H1 (cell line): ENCODE results near the gene KLK7. TPM values are rescaled to one million over a fixed set of nuclear protein-coding genes. Genes with fewer than 3 reads are reported as not detected.

ENCODE experiments used
- CTCF ChIA-PET: fragments of 300-600 bp; sonication (Branson Sonifier 250); formaldehyde crosslinking; loops from one replicate; lab custom pipeline; 2021; ENCODE audit not compliant: partially characterized antibody; lab: Charles Lee
- POLR2A ChIA-PET: fragments of 300-600 bp; sonication (Branson Sonifier 250); formaldehyde crosslinking; loops from one replicate; lab custom pipeline; 2021; ENCODE audit warnings: inconsistent platforms; ENCODE audit not compliant: partially characterized antibody; lab: Charles Lee
- DNase-seq, 2 experiments: peaks; one replicate each; pipeline versions ENCODE4 v3.0.0 to v3.0.0-alpha.2; 2010 to 2022; ENCODE audit warnings: low spot score in 2 of 2, low read depth in 1 of 2, mixed read lengths in 1 of 2
- FAIRE-seq: peaks from 2 replicates; lab custom pipeline; 2011; peaks lifted over from hg19 to GRCh38; lab: Jason Lieb, UNC
- H2AFZ ChIP-seq: 2 replicates; pipeline ENCODE4 v1.8.1; 2012; ENCODE audit warnings: low read length, inconsistent platforms
- H2AK5ac ChIP-seq: 2 replicates; pipeline ENCODE4 v1.6.1; 2013; ENCODE audit warnings: low read depth, low read length
- H2BK120ac ChIP-seq: replicated peaks from 2 replicates; pipeline ENCODE3; 2013; ENCODE audit warnings: low read depth, low read length, inconsistent platforms
- H2BK12ac ChIP-seq: 2 replicates; pipeline ENCODE4 v1.6.1; 2013; ENCODE audit warnings: low read depth, low read length
- H2BK15ac ChIP-seq: 2 replicates; pipeline ENCODE4 v1.6.1; 2013; ENCODE audit warnings: low read length
- H2BK20ac ChIP-seq: 2 replicates; pipeline ENCODE4 v1.6.1; 2013; ENCODE audit warnings: low read length
- H2BK5ac ChIP-seq: 2 replicates; pipeline ENCODE4 v1.6.1; 2013; ENCODE audit warnings: low read depth, low read length
- H3K14ac ChIP-seq: 2 replicates; pipeline ENCODE4 v1.6.1; 2013; ENCODE audit warnings: inconsistent platforms; ENCODE audit not compliant: insufficient read length
- H3K18ac ChIP-seq: 2 replicates; pipeline ENCODE4 v1.6.1; 2013; ENCODE audit warnings: low read length; ENCODE audit errors: extremely low read depth
- H3K23ac ChIP-seq: 2 replicates; pipeline ENCODE4 v1.6.1; 2013; ENCODE audit warnings: inconsistent platforms; ENCODE audit not compliant: insufficient read length
- H3K23me2 ChIP-seq: 2 replicates; pipeline ENCODE4 v1.6.1; 2013; ENCODE audit warnings: low read depth, low read length
- H3K27ac ChIP-seq: 2 replicates; pipeline ENCODE4 v1.6.1; 2011; ENCODE audit warnings: low read depth, low read length, inconsistent platforms
- H3K27me3 ChIP-seq, 4 experiments: replicated peaks in 1 of 4; 1 replicate in 1 of 4; 2 replicates in 3 of 4; pipeline versions ENCODE4 v1.6.1 to v1.8.1; 2011 to 2013; ENCODE audit warnings: low read length in 3 of 4, mild to moderate bottlenecking in 3 of 4, inconsistent platforms in 2 of 4, mixed read lengths in 2 of 4, moderate library complexity in 1 of 4; ENCODE audit not compliant: control insufficient read depth in 3 of 4, insufficient read depth in 3 of 4; ENCODE audit errors: extremely low read depth in 1 of 4
- H3K36me3 ChIP-seq, 4 experiments: 2 replicates each; pipeline versions ENCODE4 v1.6.1 to v1.8.1; 2011 to 2013; ENCODE audit warnings: mild to moderate bottlenecking in 4 of 4, low read length in 3 of 4, moderate library complexity in 2 of 4, control low read depth in 1 of 4, inconsistent platforms in 1 of 4; ENCODE audit not compliant: insufficient read depth in 4 of 4, control insufficient read depth in 2 of 4
- H3K4ac ChIP-seq: replicated peaks from 2 replicates; pipeline ENCODE3; 2013; ENCODE audit warnings: low read length, low read depth, mixed read lengths, inconsistent platforms; ENCODE audit not compliant: insufficient read length
- H3K4me1 ChIP-seq, 4 experiments: replicated peaks in 1 of 4; 1 replicate in 1 of 4; 2 replicates in 3 of 4; pipeline versions ENCODE4 v1.6.1 to v1.8.1; 2011 to 2013; ENCODE audit warnings: low read length in 3 of 4, inconsistent platforms in 2 of 4, mixed read lengths in 1 of 4; ENCODE audit not compliant: insufficient read depth in 4 of 4, control insufficient read depth in 3 of 4
- H3K4me2 ChIP-seq, 2 experiments: 2 replicates each; pipeline versions ENCODE4 v1.6.1 to v1.8.1; 2011 to 2013; ENCODE audit warnings: low read depth in 2 of 2, low read length in 2 of 2, control low read depth in 1 of 2, inconsistent platforms in 1 of 2, mild to moderate bottlenecking in 1 of 2; ENCODE audit not compliant: insufficient read depth in 1 of 2
- H3K4me3 ChIP-seq, 4 experiments: fragments of 200-600, 300-600 bp in 1 of 4; sonication (generic), shearing (Covaris generic), sonication (Bioruptor Twin) in 1 of 4; 2 replicates each; pipeline versions ENCODE4 v1.5.1 to v1.8.1; 2011 to 2016; ENCODE audit warnings: low read length in 4 of 4, low read depth in 3 of 4, control low read depth in 2 of 4, inconsistent platforms in 2 of 4, mild to moderate bottlenecking in 2 of 4, mixed read lengths in 1 of 4, moderate library complexity in 1 of 4; ENCODE audit not compliant: insufficient read depth in 2 of 4; ENCODE audit errors: extremely low read depth in 1 of 4
- H3K56ac ChIP-seq: replicated peaks from 2 replicates; pipeline ENCODE3; 2013; ENCODE audit warnings: low read depth, mild to moderate bottlenecking, mixed read lengths, low read length, inconsistent platforms; ENCODE audit not compliant: insufficient read length
- H3K79me1 ChIP-seq: 2 replicates; pipeline ENCODE4 v1.6.1; 2013; ENCODE audit warnings: low read depth, low read length, control low read depth
- H3K79me2 ChIP-seq, 2 experiments: 2 replicates each; pipeline versions ENCODE4 v1.6.1 to v1.8.1; 2012 to 2013; ENCODE audit warnings: low read length in 2 of 2, mild to moderate bottlenecking in 2 of 2, inconsistent platforms in 1 of 2; ENCODE audit not compliant: insufficient read depth in 2 of 2, control insufficient read depth in 1 of 2
- H3K9ac ChIP-seq, 4 experiments: replicated peaks in 1 of 4; 1 replicate in 1 of 4; 2 replicates in 3 of 4; pipeline versions ENCODE4 v1.6.1 to v1.8.1; 2011 to 2013; ENCODE audit warnings: low read depth in 3 of 4, low read length in 3 of 4, control low read depth in 2 of 4, mild to moderate bottlenecking in 2 of 4, moderate library complexity in 2 of 4, inconsistent platforms in 1 of 4; ENCODE audit errors: extremely low read depth in 1 of 4
- H3K9me3 ChIP-seq, 2 experiments: 2 replicates each; pipeline versions ENCODE4 v1.6.1 to v1.8.1; 2012 to 2013; ENCODE audit warnings: mild to moderate bottlenecking in 2 of 2, moderate library complexity in 2 of 2, control low read depth in 1 of 2, inconsistent platforms in 1 of 2, low read depth in 1 of 2, low read length in 1 of 2, mixed read lengths in 1 of 2; ENCODE audit not compliant: insufficient read depth in 2 of 2
- H4K20me1 ChIP-seq, 2 experiments: replicated peaks in 1 of 2; 2 replicates each; pipeline versions ENCODE3 to v1.8.1; 2011 to 2013; ENCODE audit warnings: inconsistent platforms in 2 of 2, low read length in 2 of 2, mild to moderate bottlenecking in 1 of 2; ENCODE audit not compliant: insufficient read depth in 2 of 2, control insufficient read depth in 1 of 2
- H4K5ac ChIP-seq: 2 replicates; pipeline ENCODE4 v1.6.1; 2013; ENCODE audit warnings: low read length, low read depth, mixed read lengths, inconsistent platforms; ENCODE audit not compliant: insufficient read length
- H4K8ac ChIP-seq: 2 replicates; pipeline ENCODE4 v1.8.0; 2013; ENCODE audit warnings: mild to moderate bottlenecking, moderate library complexity, low read length, inconsistent platforms; ENCODE audit not compliant: insufficient read depth; ENCODE audit errors: extremely low read depth
- H4K91ac ChIP-seq: replicated peaks from 2 replicates; pipeline ENCODE3; 2013; ENCODE audit warnings: low read length, mixed read lengths, inconsistent platforms; ENCODE audit not compliant: insufficient read length
- CBX8 ChIP-seq: fragments of 300-800, 300-1000 bp; sonication (generic); IDR thresholded peaks from 2 replicates; pipeline ENCODE4 v1.7.1; 2016; ENCODE audit warnings: low read depth, low read length, borderline replicate concordance
- EP300 ChIP-seq, 2 experiments: IDR thresholded peaks; 1 replicate in 1 of 2; 2 replicates in 1 of 2; pipeline ENCODE4 v1.6.1; 2011 to 2012; ENCODE audit warnings: low read depth in 2 of 2, low read length in 2 of 2, mild to moderate bottlenecking in 2 of 2, borderline replicate concordance in 1 of 2, inconsistent platforms in 1 of 2, moderate library complexity in 1 of 2
- GABPA ChIP-seq: IDR thresholded peaks from 2 replicates; pipeline ENCODE4 v1.6.1; 2011; ENCODE audit warnings: mild to moderate bottlenecking, low read length, moderate library complexity, borderline replicate concordance; ENCODE audit not compliant: insufficient read depth
- MAFK ChIP-seq: IDR thresholded peaks from 2 replicates; pipeline ENCODE4 v1.6.1; 2012; ENCODE audit warnings: low read depth, mild to moderate bottlenecking, improper control_type of control experiment, low read length
- NANOG ChIP-seq: IDR thresholded peaks from 2 replicates; pipeline ENCODE4 v1.6.1; 2011; ENCODE audit warnings: low read length, low read depth, mild to moderate bottlenecking, inconsistent platforms; ENCODE audit not compliant: insufficient read depth, poor library complexity, severe bottlenecking
- NRF1 ChIP-seq: IDR thresholded peaks from 2 replicates; pipeline ENCODE4 v1.6.1; 2011; ENCODE audit warnings: mild to moderate bottlenecking, low read depth, low read length, improper control_type of control experiment
- POLR2A ChIP-seq, 2 experiments: IDR thresholded peaks; 1 replicate in 1 of 2; 2 replicates in 1 of 2; pipeline ENCODE4 v1.6.1; 2011; ENCODE audit warnings: low read depth in 2 of 2, low read length in 2 of 2, mild to moderate bottlenecking in 2 of 2; ENCODE audit errors: control extremely low read depth in 1 of 2
- SIRT6 ChIP-seq: IDR thresholded peaks from one replicate; pipeline ENCODE4 v1.7.1; 2012; ENCODE audit warnings: low read length, inconsistent platforms
- TAF7 ChIP-seq: optimal IDR thresholded peaks from 2 replicates; pipeline ENCODE3; 2011; ENCODE audit warnings: low read depth, mild to moderate bottlenecking, inconsistent platforms, low read length, moderate library complexity, borderline replicate concordance
- WGBS, 2 experiments: shearing (Covaris generic) in 1 of 2; methylation state at CpG; one replicate each; pipeline versions ENCODE4 v1.1.6 to v1.1.7; 2013 to 2015; ENCODE audit warnings: low lambda C conversion rate in 2 of 2, mixed read lengths in 2 of 2, inconsistent platforms in 1 of 2, low coverage in 1 of 2, missing lambda C conversion rate in 1 of 2; ENCODE audit not compliant: insufficient replicate concordance in 2 of 2, insufficient coverage in 1 of 2, insufficient read length in 1 of 2; ENCODE audit errors: extremely low coverage in 1 of 2, missing lambda C conversion rate in 1 of 2; 5-methylcytosine and 5-hydroxymethylcytosine counted together
- polyA plus RNA-seq, 7 experiments: library from polyadenylated mRNA; depleted of rRNA in 3 of 7; stranded (reverse) in 5 of 7; unstranded in 2 of 7; fragments of >200 nt in 5 of 7; fragments of 200-250 nt in 2 of 7; gene quantifications; 1 replicate in 5 of 7; 2 replicates in 1 of 7; 4 replicates in 1 of 7; pipeline versions ENCODE4 v1.2.1 to v1.2.3, GENCODE V29; 2011 to 2013; ENCODE audit warnings: missing spikeins in 2 of 7, mixed read lengths in 2 of 7
- total RNA-seq: library from RNA; stranded (reverse); fragmentation: NEBNext Ultra II Directional; extraction: Animal tissue kit (Norgen Biotek cat#: 25700); gene quantifications from 2 replicates; pipeline ENCODE4 v1.2.1, GENCODE V29; 2021
- TF ChIP-seq, protein P1 (sequence below): IDR thresholded peaks from 2 replicates; pipeline ENCODE4 v1.6.1; 2012; ENCODE audit warnings: inconsistent platforms
- TF ChIP-seq, protein P2 (sequence below), 3 experiments: IDR thresholded peaks; 1 replicate in 2 of 3; 2 replicates in 1 of 3; pipeline versions ENCODE4 v1.5.1 to v1.6.1; 2011; ENCODE audit warnings: low read length in 3 of 3, mild to moderate bottlenecking in 3 of 3, inconsistent platforms in 2 of 3, low read depth in 1 of 3, moderate library complexity in 1 of 3; ENCODE audit not compliant: insufficient read depth in 1 of 3; ENCODE audit errors: control extremely low read depth in 1 of 3

KLK7 gene
- total and polyA plus RNA-seq, 2 of the 8 experiments (the other 6 are each of a cell fraction or from before 2014, with no cell fraction given): 0.73 to 1.4 TPM

DNA sequence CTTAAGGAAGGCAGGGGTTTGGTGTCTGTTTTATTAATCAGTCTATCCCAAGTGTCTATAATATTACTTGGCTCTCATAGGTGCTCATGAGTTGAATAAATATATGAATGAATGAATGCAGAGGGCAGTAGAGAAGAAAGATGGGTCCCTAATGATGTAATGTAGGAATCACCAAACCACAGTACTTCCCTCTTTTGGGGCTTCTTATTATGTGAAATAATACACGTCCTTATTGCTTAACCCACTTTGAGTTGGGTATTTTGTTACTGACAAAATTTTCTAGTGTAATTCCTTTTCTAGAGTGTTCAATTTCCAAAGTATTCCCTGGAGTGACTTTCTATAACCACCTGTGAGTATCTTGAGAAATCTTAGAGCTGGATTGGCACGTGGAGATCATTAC lies 44.1 kb downstream of the KLK7 start:
- Histone ChIP-seq H3K27ac (no peak overlapping the region), H2BK5ac (no peak overlapping the region), H3K9me3 (no peaks in the 10 kb centered on the region), H3K79me2 (no peaks in the 10 kb centered on the region), H2AK5ac (no peak overlapping the region), H3K23me2 (no peaks in the 10 kb centered on the region), H3K56ac (no peak overlapping the region), H3K23ac (no peak overlapping the region), H3K79me1 (no peaks in the 10 kb centered on the region), H2AFZ (no peak overlapping the region), H3K9ac (no peak overlapping the region), H4K20me1 (no peaks in the 10 kb centered on the region), H2BK12ac (no peak overlapping the region), H2BK15ac (no peak overlapping the region), H3K4me3 (no peak overlapping the region), H3K4me1 (no peaks in the 10 kb centered on the region), H4K8ac (no peak overlapping the region), H3K27me3 (no peaks in the 10 kb centered on the region), H3K14ac (no peak overlapping the region), H2BK120ac (no peak overlapping the region), H4K5ac (no peak overlapping the region), H3K4ac (no peak overlapping the region), H2BK20ac (no peak overlapping the region), H3K4me2 (no peak overlapping the region), H4K91ac (no peak overlapping the region), H3K18ac (no peak overlapping the region), H3K36me3 (no peaks in the 10 kb centered on the region)
- WGBS, 2 experiments: 79% methylated on average over 2 of the region's 2 CpGs; no CpG with 5 or more reads in 1 of the 2 experiments
- ChIA-PET CTCF (interaction anchor here (0.6 to 2.0 kb wide), 5 partner anchors 9 to 157 kb away, joined by 3 to 5 read pairs (median 3); no protein-coding TSS in a partner anchor), POLR2A (no interaction called here)
- FAIRE-seq (no peak), DNase-seq (no peak)
- TF ChIP-seq CBX8 (no peak), GABPA (no peak), MAFK (no peak), EP300 (IDR thresholded peaks at IDR 0.05; ENCODE audit: borderline replicate concordance in 1 of 2, low read depth in 2 of 2, low read length in 2 of 2) (no peak), TAF7 (no peak), SIRT6 (no peak), NRF1 (no peak), POLR2A (IDR thresholded peaks at IDR 0.05; ENCODE audit: control extremely low read depth in 1 of 2, low read depth in 2 of 2, low read length in 2 of 2) (no peak), NANOG (no peak)
- TF ChIP-seq, protein P1, sequence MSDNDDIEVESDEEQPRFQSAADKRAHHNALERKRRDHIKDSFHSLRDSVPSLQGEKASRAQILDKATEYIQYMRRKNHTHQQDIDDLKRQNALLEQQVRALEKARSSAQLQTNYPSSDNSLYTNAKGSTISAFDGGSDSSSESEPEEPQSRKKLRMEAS: no peak
- TF ChIP-seq, protein P2, sequence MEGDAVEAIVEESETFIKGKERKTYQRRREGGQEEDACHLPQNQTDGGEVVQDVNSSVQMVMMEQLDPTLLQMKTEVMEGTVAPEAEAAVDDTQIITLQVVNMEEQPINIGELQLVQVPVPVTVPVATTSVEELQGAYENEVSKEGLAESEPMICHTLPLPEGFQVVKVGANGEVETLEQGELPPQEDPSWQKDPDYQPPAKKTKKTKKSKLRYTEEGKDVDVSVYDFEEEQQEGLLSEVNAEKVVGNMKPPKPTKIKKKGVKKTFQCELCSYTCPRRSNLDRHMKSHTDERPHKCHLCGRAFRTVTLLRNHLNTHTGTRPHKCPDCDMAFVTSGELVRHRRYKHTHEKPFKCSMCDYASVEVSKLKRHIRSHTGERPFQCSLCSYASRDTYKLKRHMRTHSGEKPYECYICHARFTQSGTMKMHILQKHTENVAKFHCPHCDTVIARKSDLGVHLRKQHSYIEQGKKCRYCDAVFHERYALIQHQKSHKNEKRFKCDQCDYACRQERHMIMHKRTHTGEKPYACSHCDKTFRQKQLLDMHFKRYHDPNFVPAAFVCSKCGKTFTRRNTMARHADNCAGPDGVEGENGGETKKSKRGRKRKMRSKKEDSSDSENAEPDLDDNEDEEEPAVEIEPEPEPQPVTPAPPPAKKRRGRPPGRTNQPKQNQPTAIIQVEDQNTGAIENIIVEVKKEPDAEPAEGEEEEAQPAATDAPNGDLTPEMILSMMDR (IDR thresholded peaks at IDR 0.05; ENCODE audit: control extremely low read depth in 1 of 3, insufficient read depth in 1 of 3, low read depth in 1 of 3, low read length in 3 of 3): no peak
